BLaER1 (cell line): Measurements from ENCODE around the gene SPTBN1.

ENCODE experiments used
- H3K27ac ChIP-seq: shearing (Covaris generic); formaldehyde crosslinking; 2 replicates; pipeline ENCODE4 v1.8.1; 2022
- H3K27me3 ChIP-seq: shearing (Covaris generic); formaldehyde crosslinking; 2 replicates; pipeline ENCODE4 v1.8.1; 2022
- H3K36me3 ChIP-seq: shearing (Covaris generic); formaldehyde crosslinking; 2 replicates; pipeline ENCODE4 v1.8.1; 2022
- H3K4me1 ChIP-seq: shearing (Covaris generic); formaldehyde crosslinking; 2 replicates; pipeline ENCODE4 v1.8.1; 2022
- H3K4me2 ChIP-seq: shearing (Covaris generic); formaldehyde crosslinking; 2 replicates; pipeline ENCODE4 v1.8.1; 2022
- H3K4me3 ChIP-seq: shearing (Covaris generic); formaldehyde crosslinking; 2 replicates; pipeline ENCODE4 v1.8.1; 2022
- H3K9ac ChIP-seq: shearing (Covaris generic); formaldehyde crosslinking; 2 replicates; pipeline ENCODE4 v1.8.1; 2022
- H3K9me3 ChIP-seq: shearing (Covaris generic); formaldehyde crosslinking; 2 replicates; pipeline ENCODE4 v1.8.1; 2022
- H4K20me1 ChIP-seq: shearing (Covaris generic); formaldehyde crosslinking; 2 replicates; pipeline ENCODE4 v1.8.1; 2022
- Cebpa-rat ChIP-seq: shearing (Covaris generic); IDR thresholded peaks from 2 replicates; pipeline ENCODE4 v1.8.1; 2022

The SPTBN1 gene

GRCh38 chr2:54673501-54673998 lies 217.4 kb downstream of the SPTBN1 start:
- no peaks in the 10 kb centered on the region for H3K9me3 ChIP-seq
- peak overlapping the region; percentile 58 for H3K4me2 ChIP-seq
- peaks cover 42% of the 10 kb centered on the region; the same call in 1 of the 2 replicates for H4K20me1 ChIP-seq
- peak overlapping the region; percentile 5; the same call in 1 of the 2 replicates for H3K27ac ChIP-seq
- H3K4me3 ChIP-seq, result no peak overlapping the region
- H3K9ac ChIP-seq, result no peak overlapping the region
- H3K27me3 ChIP-seq, result no peaks in the 10 kb centered on the region
- H3K4me1 ChIP-seq, result peaks cover 40% of the 10 kb centered on the region
- peaks cover 28% of the 10 kb centered on the region for H3K36me3 ChIP-seq
- TF ChIP-seq Cebpa-rat, result no peak

- Histone ChIP-seq H3K27ac (no peak overlapping the region), H3K4me3 (no peak overlapping the region), H4K20me1 (peaks cover 26% of the 10 kb centered on the region; the same call in 1 of the 2 replicates), H3K27me3 (no peaks in the 10 kb centered on the region), H3K4me1 (peaks cover 57% of the 10 kb centered on the region), H3K36me3 (peaks cover 11% of the 10 kb centered on the region), H3K9me3 (no peaks in the 10 kb centered on the region), H3K4me2 (no peak overlapping the region), H3K9ac (no peak overlapping the region)
- no peak for TF ChIP-seq Cebpa-rat
Measured at GRCh38 chr2:54675281-54675680, 219.2 kb downstream of the SPTBN1 start.

GRCh38 chr2:54675738-54676137 lies 219.6 kb downstream of the SPTBN1 start:
- no peak overlapping the region for H3K4me3 ChIP-seq
- no peak for TF ChIP-seq Cebpa-rat
- no peak overlapping the region for H3K4me2 ChIP-seq
- H3K4me1 ChIP-seq, result peaks cover 62% of the 10 kb centered on the region
- peaks cover 6% of the 10 kb centered on the region for H3K36me3 ChIP-seq
- H4K20me1 ChIP-seq, result peaks cover 21% of the 10 kb centered on the region; the same call in 1 of the 2 replicates
- H3K27me3 ChIP-seq, result no peaks in the 10 kb centered on the region
- no peak overlapping the region for H3K9ac ChIP-seq
- H3K27ac ChIP-seq, result no peak overlapping the region
- H3K9me3 ChIP-seq, result no peaks in the 10 kb centered on the region

GRCh38 chr2:54676656-54677055 lies 220.5 kb downstream of the SPTBN1 start:
- no peak overlapping the region for H3K4me3 ChIP-seq

GRCh38 chr2:54677476-54678265 lies 221.5 kb downstream of the SPTBN1 start:
- Histone ChIP-seq H3K27me3 (no peaks in the 10 kb centered on the region), H3K27ac (no peak overlapping the region), H3K9ac (no peak overlapping the region), H3K36me3 (no peaks in the 10 kb centered on the region), H3K4me3 (no peak overlapping the region), H3K4me1 (peaks cover 59% of the 10 kb centered on the region), H4K20me1 (peaks cover 6% of the 10 kb centered on the region; the same call in 1 of the 2 replicates), H3K4me2 (peak overlapping the region; percentile 55), H3K9me3 (peaks cover 7% of the 10 kb centered on the region; the same call in 1 of the 2 replicates)
- no peak for TF ChIP-seq Cebpa-rat

More at GRCh38 chr2:54676656-54677055, 220.5 kb downstream of the SPTBN1 start:
- Histone ChIP-seq H4K20me1 (peaks cover 12% of the 10 kb centered on the region; the same call in 1 of the 2 replicates), H3K36me3 (no peaks in the 10 kb centered on the region), H3K27me3 (no peaks in the 10 kb centered on the region), H3K9me3 (peaks cover 4% of the 10 kb centered on the region; the same call in 1 of the 2 replicates), H3K9ac (no peak overlapping the region), H3K4me1 (peaks cover 65% of the 10 kb centered on the region), H3K4me2 (no peak overlapping the region), H3K27ac (no peak overlapping the region)
- no peak for TF ChIP-seq Cebpa-rat

GRCh38 chr2:54678719-54679118 lies 222.6 kb downstream of the SPTBN1 start:
- no peak overlapping the region for H3K9ac ChIP-seq
- TF ChIP-seq Cebpa-rat, result no peak
- peaks cover 7% of the 10 kb centered on the region; the same call in 1 of the 2 replicates for H3K9me3 ChIP-seq
- peak overlapping the region; percentile 55 for H3K4me2 ChIP-seq
- no peaks in the 10 kb centered on the region for H3K27me3 ChIP-seq
- H3K4me1 ChIP-seq, result peaks cover 49% of the 10 kb centered on the region
- H3K4me3 ChIP-seq, result no peak overlapping the region
- no peaks in the 10 kb centered on the region for H4K20me1 ChIP-seq
- H3K27ac ChIP-seq, result no peak overlapping the region
- H3K36me3 ChIP-seq, result no peaks in the 10 kb centered on the region

- Histone ChIP-seq H4K20me1 (no peaks in the 10 kb centered on the region), H3K9me3 (peaks cover 7% of the 10 kb centered on the region; the same call in 1 of the 2 replicates), H3K27ac (no peak overlapping the region), H3K4me3 (no peak overlapping the region), H3K9ac (no peak overlapping the region), H3K36me3 (no peaks in the 10 kb centered on the region), H3K4me2 (peak overlapping the region; percentile 55), H3K27me3 (no peaks in the 10 kb centered on the region), H3K4me1 (peaks cover 47% of the 10 kb centered on the region)
- TF ChIP-seq Cebpa-rat, result no peak
Measured at GRCh38 chr2:54680397-54681041, 224.4 kb downstream of the SPTBN1 start.

- Histone ChIP-seq H3K9ac (no peak overlapping the region), H4K20me1 (no peaks in the 10 kb centered on the region), H3K9me3 (peaks cover 7% of the 10 kb centered on the region; the same call in 1 of the 2 replicates), H3K4me2 (no peak overlapping the region), H3K4me3 (no peak overlapping the region), H3K27me3 (no peaks in the 10 kb centered on the region), H3K4me1 (peaks cover 46% of the 10 kb centered on the region), H3K36me3 (no peaks in the 10 kb centered on the region), H3K27ac (no peak overlapping the region)
- TF ChIP-seq Cebpa-rat, result no peak
Measured at GRCh38 chr2:54681416-54681815, 225.3 kb downstream of the SPTBN1 start.

- Histone ChIP-seq H3K36me3 (no peaks in the 10 kb centered on the region), H3K9ac (no peak overlapping the region), H3K27me3 (no peaks in the 10 kb centered on the region)
Measured at GRCh38 chr2:54683596-54683995, 227.5 kb downstream of the SPTBN1 start.

More at GRCh38 chr2:54683596-54683995, 227.5 kb downstream of the SPTBN1 start:
- Histone ChIP-seq H3K4me1 (peaks cover 39% of the 10 kb centered on the region), H3K9me3 (peaks cover 7% of the 10 kb centered on the region; the same call in 1 of the 2 replicates), H3K4me3 (no peak overlapping the region), H4K20me1 (no peaks in the 10 kb centered on the region), H3K4me2 (no peak overlapping the region), H3K27ac (no peak overlapping the region)
- no peak for TF ChIP-seq Cebpa-rat
